ENCODE data around the gene DCAF4.

- TF ChIP-seq POLR2A (IDR thresholded peaks at IDR 0.05) (no peak), CTCF (IDR thresholded peaks at IDR 0.05) (no peak)
Measured at GRCh38 chr14:72982146-72982708, 56.0 kb downstream of the DCAF4 start.

Measured in testis (tissue), 2 donors.